8988T (cell line): ENCODE results near the gene NUPR1.
"Not testable (repeated sequence)": the region's sequence is repeated elsewhere in the genome, so short reads cannot be mapped to it uniquely, and the experiment has no call there.

Experiments used
- DNase-seq: peaks from one replicate; pipeline ENCODE4 v3.0.0; 2011

Gene NUPR1

DNA sequence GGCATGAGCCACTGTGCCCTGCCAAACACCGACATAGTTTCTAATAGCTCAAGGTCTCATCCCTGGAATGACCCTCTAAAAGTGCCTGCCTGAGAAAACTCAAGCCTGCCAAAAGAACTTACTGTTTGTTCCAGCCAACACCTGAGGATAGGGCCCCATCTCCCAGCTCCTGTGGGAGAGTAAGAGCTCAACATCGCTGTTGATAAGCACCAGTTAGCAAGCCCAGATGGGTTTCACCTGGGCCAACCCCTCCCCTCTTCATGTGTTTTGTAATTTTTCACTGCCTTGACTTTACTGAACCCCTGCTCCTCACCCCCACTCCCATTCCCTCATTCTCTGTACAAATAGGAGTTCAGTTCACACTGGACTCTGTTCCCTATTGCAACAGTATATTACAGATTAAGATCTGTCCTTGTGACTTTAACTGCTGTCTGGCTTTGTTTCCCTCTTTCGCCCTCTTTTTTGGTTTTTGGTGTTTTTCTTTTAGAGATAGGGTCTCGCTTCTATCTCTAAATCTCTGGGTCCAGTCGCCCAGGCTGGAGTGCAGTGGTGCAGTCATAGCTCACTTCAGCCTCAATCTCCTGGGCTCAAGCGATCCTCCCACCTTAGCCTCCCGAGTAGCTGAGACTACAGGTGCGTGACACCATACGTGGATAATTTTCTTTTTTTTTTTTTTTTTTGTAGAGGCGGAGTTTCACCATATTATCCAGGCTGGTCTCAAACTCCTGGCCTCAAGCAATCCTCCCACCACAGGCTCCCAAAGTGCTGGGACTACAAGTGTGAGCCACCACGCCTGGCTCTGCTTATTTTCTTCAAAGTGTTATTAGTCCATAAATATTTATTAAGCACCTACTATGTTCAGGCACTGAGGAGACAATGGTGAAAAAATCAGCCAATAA lies 12.3 kb downstream of the NUPR1 start:
- DNase-seq = no peak

GRCh38 chr16:28524681-28525171 lies 14.0 kb downstream of the NUPR1 start:
- DNase-seq = no peak

GRCh38 chr16:28522792-28523191 lies 16.0 kb downstream of the NUPR1 start:
- DNase-seq = no peak

DNA sequence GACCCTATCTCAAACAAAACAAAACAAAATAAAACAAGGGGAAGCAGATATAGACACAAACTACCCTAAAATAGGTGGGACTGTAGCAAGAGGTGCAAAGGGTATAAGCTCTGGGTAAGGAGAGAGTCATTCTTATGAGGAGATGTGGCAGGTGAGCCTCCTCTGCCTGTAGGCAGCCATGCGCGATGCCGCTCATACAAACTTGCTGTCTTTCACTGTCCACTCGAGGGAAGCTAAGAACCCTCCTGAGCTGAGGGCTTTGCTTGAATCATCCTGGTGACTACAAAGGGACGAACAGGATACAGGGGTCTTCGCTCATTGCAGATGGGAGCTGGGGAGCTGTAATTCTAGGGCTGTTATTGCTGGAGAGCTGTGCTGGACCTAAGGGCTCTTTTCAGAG lies 17.3 kb downstream of the NUPR1 start:
- no peak for DNase-seq

DNA sequence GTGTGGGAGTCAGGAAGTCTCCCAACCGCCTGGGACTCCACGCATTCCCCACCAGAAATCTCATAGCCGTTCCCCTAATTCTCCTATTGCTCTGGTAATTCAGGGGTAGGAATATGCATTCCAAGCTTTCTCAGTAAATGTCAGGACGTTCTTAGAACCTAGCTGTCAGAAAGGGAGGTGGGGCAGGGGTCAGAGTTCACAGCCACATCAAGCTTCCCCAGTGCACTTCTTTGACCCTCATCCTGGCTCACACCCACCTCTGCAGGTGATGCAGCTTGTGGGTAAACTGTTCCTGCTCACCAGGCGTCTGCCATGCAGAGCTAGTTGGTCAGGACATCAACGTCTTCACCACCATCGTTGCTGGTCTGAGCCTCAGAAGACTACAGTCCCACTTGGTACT lies 18.1 kb downstream of the NUPR1 start:
- DNase-seq = no peak

- DNase-seq = no peak
These were observed 24.5 kb downstream of the NUPR1 start for GRCh38 chr16:28514246-28514645.

- no peak for DNase-seq
These were observed 25.1 kb downstream of the NUPR1 start for GRCh38 chr16:28513484-28514181.

DNA sequence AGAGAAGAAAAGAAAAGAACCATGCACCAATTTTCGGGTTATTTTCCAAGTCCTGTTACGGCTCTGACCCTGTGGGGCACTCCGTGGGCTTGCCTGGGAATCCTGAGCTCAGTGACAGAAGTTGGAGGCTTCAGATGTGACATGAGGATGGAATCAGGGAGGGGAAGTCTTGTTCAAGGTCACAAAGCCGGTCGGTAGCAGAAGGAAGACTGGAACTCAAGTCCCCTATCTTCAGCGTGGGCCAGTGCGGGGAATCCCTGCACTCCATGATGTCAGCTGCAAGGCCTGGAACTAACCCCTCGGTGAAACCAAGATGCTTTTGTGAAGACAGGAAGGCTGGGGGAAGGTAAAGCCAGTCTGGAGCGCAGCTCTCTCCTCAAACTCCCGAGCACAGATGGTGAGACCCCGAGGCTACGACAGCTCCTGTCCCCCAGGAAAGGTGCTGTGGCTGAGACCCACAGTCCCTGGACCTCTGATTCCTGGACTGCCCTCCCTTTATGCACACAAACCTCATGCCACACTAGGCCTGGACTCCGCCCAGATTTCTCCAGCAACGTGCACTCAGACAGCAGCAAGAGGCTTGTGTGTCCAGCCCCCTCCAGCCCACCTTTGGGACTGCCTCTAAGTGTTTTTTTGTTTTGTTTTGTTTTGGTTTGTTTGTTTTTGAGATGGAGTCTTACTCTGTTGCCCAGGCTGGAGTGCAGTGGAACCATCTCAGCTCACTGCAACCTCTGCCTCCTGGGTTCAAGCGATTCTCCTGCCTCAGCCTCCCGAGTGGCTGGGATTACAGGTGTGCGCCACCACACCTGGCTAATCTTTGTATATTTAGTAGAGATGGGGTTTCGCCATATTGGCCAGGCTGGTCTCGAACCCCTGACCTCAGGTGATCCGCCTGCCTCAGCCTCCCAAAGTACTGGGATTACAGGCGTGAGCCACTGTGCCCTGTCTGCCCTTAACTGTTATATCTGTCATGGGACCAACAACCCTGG lies 26.7 kb downstream of the NUPR1 start:
- no peak for DNase-seq

- DNase-seq = no peak
These were observed 27.7 kb downstream of the NUPR1 start for GRCh38 chr16:28511031-28511430.

DNA sequence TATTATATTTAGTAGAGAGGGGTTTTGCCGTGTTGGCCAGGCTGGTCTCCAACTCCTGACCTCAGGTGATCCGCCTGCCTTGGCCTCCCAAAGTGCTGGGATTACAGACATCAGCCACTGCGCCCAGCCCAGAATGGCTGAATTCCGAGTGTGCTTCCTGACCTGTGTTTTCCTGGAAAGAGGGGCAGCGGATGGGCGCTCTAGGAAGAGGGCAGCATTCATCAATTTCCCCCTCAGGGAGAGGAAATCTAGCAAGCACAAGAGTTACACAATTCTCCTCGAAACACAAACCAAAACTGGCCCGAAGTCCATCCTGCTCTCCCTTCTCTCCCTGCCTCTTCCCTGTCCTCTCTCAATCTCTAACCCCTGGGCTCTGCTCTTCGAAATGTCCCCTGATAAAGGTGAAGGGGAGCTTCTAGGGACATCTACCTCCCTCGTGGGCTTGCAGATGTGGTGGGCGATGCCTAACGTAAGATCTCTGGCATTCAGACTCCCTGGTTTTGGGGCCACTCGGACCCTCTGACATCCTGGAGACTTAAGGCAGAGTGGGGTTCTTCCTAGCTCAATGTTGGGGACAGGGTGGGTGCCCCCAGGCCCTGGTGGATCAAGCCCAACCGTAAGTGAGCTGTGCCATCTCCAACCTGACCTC lies 33.2 kb downstream of the NUPR1 start:
- DNase-seq = no peak

- DNase-seq = no peak
These were observed 33.9 kb downstream of the NUPR1 start for GRCh38 chr16:28504707-28505404.

DNA sequence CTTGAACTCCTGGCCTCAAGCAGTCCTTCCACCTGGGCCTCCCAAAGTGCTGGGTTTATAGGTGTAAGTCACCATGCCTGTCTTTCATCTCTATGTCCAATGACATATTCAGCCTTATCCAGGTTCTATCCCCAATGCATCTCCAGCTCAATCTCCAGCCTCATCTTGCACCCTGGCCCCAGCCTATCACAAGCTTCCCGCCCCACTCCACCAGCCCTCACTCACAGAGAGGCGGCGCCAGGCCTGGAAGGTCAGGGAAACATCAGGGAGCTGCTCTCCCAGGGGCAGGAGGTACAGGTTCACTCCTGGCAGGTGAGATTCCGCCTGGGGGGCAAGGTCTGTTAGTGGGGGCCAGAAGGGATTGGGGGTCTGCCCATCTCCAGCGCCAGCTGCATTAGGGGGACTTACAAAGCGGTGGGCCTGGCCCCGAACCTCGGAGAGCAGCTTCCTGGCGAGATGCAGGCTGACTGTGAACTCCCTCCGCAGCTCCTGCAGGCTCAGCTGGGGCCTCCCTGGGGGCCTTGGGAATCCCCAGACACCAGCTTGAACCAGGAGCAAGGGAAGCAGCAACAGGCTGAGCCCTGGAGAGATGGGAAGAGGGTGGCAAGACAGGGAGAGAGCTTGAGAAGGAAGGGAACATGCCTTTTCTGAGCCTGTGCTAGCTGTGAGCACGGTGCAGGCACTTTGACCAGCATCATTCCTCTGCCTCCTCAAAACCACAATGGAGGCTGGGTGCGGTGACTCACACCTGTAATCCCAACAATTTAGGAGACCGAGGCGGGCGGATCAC lies 35.1 kb downstream of the NUPR1 start:
- no peak for DNase-seq

DNA sequence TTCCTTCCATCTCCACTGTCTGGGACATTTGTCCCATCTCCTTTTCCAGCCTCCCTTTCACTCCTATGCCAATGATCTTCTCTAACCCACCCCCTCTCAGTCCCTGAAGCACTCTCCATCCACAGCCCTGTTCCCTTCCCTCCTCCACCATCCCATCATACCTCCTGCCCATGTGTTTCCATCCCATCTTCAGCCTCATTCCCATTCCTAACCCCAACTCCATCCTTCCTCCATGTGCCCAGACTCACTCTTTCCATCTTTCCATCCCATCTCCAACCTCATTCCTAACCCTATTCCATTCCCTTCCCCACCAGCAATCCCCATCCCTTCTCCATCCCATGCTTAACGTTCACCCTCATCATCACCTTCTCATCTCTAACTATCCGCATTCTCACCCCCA lies 36.5 kb downstream of the NUPR1 start:
- DNase-seq = no peak

DNA sequence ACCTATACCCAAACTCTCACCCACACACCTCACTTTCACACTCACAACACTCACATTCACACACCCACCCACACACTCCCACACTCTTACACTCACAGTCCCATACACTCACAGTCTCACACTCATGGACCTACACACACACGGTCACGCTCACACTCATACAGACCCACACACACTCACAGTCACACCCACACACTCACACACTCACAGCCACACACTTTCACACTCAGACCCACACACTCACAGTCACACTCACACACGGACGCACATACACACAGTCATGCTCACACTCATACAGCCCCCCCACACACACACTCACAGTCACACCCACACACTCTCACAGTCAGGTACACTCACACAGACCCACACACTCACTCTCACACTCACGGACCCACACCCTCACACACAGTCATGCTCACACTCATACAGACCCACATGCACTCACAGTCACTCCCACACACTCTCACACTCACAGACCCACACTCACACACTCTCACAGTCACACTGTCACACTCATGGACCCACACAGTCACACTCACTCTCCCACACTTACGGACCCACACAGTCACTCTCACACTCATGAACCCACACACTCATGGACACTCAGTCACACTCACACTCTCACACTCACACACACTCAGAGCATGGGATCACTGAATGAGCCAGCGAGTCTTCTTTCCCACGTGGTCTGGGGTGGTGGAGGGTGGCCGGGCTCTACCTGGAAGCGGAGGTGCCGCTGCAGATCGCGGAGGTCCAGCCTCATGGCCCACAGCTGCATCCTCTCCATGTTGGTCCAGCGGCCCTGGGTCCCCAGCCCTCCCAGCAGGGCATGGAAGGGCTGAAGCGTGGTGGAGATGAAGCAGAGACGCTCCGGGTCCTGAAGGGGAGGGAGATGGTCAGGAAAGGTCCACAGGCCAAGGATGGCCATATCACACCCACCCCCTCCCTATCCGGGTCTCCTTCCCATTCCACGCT lies 37.2 kb downstream of the NUPR1 start:
- DNase-seq = no peak

DNA sequence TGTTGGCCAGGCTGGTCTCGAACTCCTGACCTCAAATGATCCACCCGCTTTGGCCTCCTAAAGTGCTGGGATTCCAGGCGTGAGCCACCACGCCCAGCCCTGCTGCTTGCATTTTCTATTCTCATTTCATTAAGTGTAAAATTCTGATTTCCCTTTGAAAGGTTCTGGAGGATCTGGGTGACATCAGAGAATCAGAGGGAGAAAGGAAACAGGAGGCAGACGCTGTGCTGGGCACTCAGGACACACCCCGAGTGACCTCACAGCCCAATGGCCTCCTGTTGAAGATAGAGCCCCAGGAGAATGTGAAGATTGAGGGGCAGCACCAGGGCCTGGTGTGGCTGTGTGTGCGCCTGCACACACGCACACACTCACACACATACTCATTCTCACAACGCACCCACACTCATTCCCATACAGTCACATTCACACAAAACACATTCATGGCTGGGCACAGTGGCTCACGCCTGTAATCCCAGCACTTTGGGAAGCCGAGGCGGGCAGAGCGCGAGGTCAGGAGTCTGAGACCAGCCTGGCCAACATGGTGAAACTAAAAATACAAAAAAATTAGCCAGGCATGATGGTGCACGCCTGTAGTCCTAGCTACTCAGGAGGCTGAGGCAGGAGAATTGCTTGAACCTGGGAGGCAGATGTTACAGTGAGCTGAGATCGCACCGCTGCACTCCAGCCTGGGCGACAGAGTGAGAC lies 38.1 kb downstream of the NUPR1 start:
- not testable (repeated sequence) for DNase-seq

DNA sequence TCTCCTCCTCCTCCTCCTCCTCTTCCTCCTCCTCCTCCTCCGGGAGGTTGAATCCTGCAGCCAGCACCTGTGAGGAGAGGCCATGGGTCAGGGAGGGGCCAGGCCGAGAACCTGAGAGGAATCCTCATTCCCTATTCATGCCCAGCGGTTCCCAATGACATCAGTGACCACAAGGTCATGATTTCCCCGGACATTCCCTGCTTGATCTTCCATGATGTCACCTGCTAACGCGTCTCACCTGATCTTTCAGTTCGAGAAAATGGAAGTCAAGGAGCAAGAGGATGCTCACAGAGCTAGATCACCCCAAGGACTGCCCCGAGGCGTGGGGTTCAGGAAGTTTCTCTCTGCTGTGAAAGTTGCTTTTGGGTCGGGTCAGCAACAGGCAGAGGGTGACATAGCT lies 38.9 kb downstream of the NUPR1 start:
- DNase-seq = no peak

- DNase-seq = no peak
These were observed 40.0 kb downstream of the NUPR1 start for GRCh38 chr16:28498666-28499381.
